GM13977 (cell line): ENCODE data around the gene GGA3.
"Not testable (repeated sequence)": the region's sequence is repeated elsewhere in the genome, so short reads cannot be mapped to it uniquely, and the experiment has no call there.

Experiments
- DNase-seq: peaks from one replicate; pipeline ENCODE4 v3.0.0; 2012; ENCODE audit warnings: low spot score
- in situ Hi-C: fragments of 300-500 bp; cut with MboI; formaldehyde crosslinking; loops from one replicate; pipeline ENCODE4 v1.12.0; 2022; ENCODE audit warnings: low sequenced_read_pairs, low pct_unique_long_range_greater_than_20kb, mixed read lengths, inconsistent platforms; ENCODE audit not compliant: unreplicated experiment
- TF ChIP-seq, protein P1 (sequence below): IDR thresholded peaks from 2 replicates; pipeline ENCODE4 v1.5.1; 2012; ENCODE audit warnings: mild to moderate bottlenecking, control low read depth; ENCODE audit not compliant: insufficient read depth; ENCODE audit errors: extremely low read depth, missing control alignments

The GGA3 gene

DNA sequence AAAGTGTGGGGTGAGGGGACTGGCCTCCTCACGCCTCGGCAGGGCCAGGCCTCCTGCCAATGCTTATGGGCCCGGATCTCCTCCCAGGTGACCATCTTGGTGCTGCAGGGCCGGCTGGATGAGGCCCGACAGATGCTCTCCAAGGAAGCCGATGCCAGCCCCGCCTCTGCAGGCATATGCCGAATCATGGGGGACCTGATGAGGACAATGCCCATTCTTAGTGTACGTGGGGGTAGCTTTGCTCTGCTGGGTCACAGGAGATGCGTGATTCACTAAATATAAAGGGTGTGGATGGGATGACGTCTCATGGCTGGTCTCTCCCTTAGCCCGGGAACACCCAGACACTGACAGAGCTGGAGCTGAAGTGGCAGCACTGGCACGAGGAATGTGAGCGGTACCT lies 36.4 kb downstream of the GGA3 start:
- in situ Hi-C loops, result no loop called here

DNA sequence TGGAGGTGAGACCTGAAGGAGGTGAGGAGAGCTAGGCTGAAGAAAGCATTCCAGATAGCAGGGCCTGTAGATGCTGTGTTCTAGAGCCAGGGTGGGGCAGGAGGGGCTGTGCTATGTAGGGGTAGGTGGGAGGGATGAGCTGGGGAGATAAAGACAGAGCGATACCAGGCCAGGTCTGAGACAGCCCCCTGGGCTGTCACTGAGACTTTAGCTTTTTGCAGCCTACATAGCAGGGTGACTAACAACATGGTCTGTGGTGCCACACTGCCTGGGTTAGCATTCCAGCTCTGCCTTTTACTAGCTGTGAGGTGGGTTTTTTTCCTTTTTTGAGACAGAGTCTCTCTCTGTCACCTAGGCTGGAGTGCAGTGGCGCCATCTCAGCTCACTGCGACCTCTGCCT lies 41.6 kb downstream of the GGA3 start:
- TF ChIP-seq, protein P1, sequence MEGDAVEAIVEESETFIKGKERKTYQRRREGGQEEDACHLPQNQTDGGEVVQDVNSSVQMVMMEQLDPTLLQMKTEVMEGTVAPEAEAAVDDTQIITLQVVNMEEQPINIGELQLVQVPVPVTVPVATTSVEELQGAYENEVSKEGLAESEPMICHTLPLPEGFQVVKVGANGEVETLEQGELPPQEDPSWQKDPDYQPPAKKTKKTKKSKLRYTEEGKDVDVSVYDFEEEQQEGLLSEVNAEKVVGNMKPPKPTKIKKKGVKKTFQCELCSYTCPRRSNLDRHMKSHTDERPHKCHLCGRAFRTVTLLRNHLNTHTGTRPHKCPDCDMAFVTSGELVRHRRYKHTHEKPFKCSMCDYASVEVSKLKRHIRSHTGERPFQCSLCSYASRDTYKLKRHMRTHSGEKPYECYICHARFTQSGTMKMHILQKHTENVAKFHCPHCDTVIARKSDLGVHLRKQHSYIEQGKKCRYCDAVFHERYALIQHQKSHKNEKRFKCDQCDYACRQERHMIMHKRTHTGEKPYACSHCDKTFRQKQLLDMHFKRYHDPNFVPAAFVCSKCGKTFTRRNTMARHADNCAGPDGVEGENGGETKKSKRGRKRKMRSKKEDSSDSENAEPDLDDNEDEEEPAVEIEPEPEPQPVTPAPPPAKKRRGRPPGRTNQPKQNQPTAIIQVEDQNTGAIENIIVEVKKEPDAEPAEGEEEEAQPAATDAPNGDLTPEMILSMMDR, result no peak
- in situ Hi-C loops, result no loop called here
- DNase-seq, result no peak

More for the DNA sequence above, 36.4 kb downstream of the GGA3 start:
- TF ChIP-seq, protein P1, result no peak
- DNase-seq, result no peak

DNA sequence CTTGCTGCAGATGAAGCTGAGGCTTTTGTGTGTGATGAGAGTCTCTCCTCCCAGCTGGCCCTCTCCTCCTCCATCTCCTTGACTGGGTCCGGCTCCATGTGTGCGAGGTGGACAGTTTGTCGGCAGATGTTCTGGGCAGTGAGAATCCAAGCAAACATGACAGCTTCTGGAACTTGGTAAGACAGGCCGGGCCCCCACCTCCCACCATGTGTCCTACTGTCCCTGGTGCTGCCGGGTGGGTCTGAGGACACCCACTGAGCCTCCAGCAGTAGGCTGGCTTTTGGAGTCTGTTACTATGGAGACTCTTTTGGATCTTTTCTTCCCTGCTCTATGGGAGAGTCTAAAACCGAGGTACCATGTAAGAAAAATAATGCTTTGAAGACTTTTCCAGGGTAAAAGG lies 43.3 kb downstream of the GGA3 start:
- no peak for DNase-seq
- in situ Hi-C loops, result no loop called here
- TF ChIP-seq, protein P1, result no peak

DNA sequence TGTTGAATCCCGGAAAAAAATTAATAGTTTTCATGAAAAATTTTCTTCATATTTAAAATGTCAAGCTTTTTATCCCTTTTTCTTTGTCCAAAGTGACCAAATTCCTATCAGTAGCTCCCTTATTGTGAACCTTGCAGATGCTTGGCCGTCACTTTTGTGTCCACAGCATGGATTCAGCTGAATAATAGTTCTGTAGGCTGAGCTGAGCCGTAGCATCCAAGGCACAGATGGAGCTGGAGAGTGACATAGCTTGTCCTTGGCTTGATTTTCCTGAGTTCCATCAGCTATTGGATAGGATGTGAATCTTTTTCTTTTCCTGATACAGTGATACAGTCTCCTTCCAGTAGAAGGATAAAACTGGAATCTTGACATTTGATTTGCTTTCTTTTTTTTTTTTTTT lies 52.3 kb downstream of the GGA3 start:
- no peak for DNase-seq
- in situ Hi-C loops, result loop anchor here (10.0 kb wide), 1 partner anchor 254 kb away; no protein-coding TSS in a partner anchor
- TF ChIP-seq, protein P1, result no peak

DNA sequence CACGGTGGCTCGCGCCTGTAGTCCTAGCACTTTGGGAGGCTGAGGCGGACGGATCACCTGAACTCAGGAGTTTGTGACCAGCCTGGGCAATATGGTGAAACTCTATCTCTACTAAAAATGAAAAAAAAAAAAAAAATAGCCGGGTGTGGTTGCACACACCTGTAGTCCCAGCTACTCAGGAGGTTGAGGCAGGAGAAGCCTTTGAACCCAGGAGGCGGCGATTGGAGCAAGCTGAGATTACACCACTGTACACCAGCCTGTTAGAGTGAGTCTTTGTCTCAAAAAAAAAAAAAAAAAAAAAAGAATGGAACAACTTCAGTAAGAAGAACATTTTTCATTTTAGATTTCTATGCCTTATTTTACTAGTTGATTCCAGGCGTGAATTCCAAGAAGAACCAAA lies 53.2 kb downstream of the GGA3 start:
- TF ChIP-seq, protein P1, result no peak
- no peak for DNase-seq
- in situ Hi-C loops, result loop anchor here (10.0 kb wide), 1 partner anchor 253 kb away; no protein-coding TSS in a partner anchor

DNA sequence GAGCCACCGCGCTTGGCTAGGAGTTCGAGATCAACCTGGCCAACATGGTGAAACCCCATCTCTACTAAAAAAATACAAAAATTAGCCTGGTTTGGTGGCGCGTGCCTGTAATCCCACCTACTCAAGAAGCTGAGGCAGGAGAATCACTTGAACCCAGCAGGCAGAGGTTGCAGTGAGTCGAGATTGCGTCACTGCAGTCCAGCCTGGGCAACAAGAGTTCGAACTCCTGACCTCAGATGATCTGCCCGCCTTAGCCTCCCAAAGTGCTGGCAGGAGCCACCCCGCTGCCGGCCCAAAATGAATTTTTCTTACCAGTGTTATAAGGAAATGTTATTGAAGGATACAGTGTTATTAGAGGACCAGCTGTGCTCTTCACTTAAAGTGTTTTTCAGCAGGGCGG lies 53.6 kb downstream of the GGA3 start:
- DNase-seq, result no peak
- in situ Hi-C loops, result loop anchor here (10.0 kb wide), 1 partner anchor 253 kb away; no protein-coding TSS in a partner anchor
- TF ChIP-seq, protein P1, result no peak

DNA sequence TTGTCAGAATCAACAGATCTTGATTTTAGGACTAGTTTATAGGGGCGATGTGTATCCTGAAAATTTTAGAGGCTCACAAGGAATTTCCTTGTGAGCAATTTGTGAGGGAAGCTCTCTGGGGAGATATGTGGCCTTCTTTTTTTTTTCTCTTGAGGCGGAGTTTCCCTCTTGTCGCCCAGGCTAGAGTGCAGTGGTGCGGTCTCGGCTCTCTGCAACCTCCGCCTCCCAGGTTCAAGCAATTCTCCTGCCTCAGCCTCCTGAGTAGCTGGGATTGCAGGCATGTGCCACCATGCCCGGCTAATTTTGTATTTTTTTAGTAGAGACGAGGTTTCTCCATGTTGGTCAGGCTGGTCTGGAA lies 54.4 kb downstream of the GGA3 start:
- DNase-seq, result not testable (repeated sequence)
- in situ Hi-C loops, result loop anchor here (10.0 kb wide), 1 partner anchor 252 kb away; no protein-coding TSS in a partner anchor
